GM21360 (cell line): ENCODE data around the gene HAGHL.
A peak's percentile ranks its signal among the peaks of the same experiment; 100 is the strongest.

Experiments
- ATAC-seq: cut with Tn5 transposase; IDR thresholded peaks from one replicate; pipeline ENCODE4 v1.9.1; 2021; ENCODE audit warnings: mild to moderate bottlenecking, moderate library complexity; ENCODE audit not compliant: unreplicated experiment

HAGHL gene

DNA sequence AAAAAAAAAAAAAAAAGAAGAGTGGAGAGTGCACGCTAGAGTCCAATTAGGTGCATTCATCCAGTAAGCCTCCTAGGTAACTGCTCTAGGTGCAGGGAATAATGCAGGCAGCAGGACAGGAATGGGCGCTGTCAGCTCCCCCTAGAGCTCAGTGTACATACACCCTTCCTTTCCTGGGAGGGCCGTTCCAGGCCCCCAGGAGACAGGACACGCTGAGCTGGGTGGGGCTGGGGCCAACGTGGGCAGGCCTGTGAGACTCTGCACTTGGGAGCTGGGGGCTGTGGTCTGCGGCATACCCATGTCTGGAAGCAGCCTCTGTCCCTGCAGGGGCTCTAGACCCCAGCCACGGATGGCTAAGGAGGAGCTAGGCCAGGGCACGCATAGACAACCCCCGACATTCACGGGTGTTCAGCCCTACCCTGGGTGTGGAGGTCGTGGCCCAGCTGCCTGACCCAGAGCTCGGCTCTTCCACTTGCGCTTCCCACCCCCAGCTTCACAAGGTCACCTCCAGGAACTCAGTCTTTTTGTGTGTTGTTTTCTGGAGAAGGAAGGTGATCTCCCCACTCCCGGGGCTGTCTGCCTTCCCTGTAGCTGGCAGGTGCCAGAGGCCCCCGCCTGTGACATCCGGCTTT lies 7.0 kb upstream of the HAGHL start:
- ATAC-seq, result no peak

DNA sequence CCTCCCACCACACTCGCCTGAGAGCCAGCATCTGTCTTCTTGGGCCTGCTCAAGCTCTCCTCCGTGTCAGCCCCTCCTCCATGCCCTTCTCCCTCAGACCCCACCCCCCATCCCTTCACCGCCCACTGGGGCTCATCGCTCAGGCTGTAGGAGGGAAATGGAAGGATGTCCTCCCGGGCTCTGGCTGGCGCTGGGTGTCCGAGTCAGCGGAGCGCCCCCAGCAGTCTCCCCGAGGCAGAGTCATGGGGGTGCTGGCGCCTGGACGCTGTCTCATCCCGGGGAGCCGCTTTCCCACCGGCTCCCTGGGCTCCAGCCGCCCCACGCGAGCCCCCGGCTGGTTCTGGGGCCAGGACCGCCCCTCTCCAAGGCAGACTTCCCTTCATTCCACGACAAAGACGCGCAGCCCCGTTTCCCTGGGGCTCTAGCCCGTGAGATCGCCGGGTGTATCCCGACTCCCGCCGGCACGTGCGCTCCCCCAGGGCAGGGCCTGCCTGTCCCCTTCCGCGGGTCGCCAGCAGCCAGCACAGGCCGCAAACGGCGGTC lies 6.4 kb upstream of the HAGHL start:
- ATAC-seq, result peak; percentile 23

DNA sequence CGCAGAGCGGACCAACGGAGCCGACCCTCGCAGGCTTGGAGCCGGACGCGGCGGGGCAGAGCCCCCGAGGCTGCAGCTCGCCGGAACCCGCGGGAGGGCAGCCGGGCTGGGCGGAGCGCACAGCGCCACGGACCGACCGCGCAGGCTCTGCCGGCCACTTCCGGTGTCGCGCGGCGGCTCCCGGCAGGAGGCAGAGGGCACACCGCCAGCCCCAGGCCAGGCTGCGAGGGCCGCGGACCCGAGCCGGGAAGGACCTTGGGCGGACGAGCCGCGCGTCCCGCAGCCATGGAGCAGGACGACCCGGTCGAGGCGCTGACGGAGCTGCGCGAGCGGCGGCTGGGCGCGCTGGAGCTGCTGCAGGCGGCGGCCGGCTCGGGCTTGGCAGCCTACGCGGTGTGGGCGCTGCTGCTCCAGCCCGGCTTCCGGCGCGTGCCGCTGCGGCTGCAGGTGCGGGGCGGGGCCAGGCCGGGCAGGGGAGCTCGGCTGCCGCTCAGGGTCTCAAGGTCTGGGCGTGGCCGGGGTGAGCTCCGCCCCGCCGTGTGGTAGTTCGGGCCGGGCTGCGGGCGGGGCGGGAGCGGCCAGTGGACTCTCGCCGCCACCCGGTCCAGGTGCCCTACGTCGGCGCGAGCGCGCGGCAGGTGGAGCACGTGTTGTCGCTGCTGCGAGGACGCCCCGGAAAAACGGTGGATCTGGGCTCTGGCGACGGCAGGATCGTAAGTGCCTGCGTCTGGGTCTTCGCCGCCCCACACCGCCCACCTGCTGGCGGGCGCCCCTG lies 5.7 kb upstream of the HAGHL start, which contains the start of gene ANTKMT:
TSS of gene ANTKMT (plus strand) at position 157 of the 775 bp plus-strand sequence. CDS start at position 286, 129 bp downstream.
- ATAC-seq, result peak; percentile 52

DNA sequence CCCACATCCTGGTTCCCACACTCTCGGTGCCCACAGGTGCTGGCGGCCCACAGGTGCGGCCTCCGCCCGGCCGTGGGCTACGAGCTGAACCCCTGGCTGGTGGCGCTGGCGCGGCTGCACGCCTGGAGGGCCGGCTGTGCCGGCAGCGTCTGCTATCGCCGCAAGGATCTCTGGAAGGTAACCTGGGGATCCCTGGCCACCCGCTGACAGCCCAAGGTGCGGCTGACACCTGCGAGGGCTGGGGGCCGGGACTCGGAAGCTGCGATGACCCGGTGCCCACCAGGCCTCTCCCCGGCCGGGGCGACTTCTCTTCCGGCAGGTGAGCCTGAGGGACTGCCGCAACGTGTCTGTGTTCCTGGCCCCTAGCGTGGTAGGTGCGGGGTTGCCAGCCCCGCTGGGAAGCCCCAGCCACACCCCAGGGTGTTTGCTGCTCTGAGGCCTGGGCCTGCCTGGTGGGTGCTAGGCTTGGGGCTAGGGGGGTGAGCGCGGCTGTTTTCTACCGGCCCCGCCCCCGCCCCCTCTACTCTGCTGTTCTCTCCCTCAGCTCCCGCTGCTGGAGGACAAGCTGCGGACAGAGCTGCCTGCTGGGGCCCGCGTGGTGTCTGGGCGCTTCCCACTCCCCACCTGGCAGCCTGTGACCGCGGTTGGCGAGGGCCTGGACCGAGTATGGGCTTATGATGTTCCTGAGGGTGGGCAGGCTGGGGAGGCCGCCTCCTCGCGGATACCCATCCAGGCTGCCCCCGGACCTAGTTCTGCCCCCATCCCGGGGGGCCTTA lies 5.0 kb upstream of the HAGHL start:
- no peak for ATAC-seq

DNA sequence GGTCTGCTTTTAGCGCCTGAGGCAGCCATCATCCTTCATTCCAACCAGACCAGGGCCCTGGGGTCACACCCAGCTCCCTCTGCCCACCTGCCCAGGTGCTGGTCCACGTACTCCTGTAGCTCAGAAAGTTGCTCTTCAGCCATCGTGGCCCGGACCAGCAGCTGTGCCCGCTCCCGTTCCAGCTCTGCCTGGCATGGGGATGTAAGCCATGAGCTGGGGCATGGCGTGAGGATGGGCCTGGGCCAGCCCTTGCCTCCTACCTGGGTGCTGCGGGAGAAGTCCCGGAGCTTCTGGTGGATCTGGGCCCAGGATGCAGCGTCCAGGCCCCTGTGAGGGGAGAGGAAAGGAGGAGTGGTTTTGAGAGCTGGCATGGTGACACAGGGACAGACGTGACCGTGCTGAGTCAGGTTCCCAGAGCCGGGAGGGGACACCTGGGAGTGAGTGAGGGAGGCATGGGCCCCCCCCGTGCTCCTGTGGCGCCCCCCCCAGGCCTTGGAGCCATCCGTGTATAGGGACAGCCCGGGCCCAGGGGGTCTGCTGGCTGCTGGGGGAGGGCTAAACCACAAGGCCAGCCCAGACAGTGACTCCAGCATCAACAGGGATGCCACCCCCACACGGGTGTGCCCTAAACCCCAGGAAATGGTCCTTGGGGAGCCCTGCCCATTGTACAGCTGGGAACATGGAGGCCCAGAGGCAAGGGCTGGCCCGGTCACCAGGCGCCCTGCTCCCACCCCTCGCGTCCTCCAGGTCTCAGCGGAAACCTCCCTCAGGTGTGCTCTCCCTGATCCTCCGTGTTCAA lies 3.9 kb upstream of the HAGHL start:
- ATAC-seq, result no peak

DNA sequence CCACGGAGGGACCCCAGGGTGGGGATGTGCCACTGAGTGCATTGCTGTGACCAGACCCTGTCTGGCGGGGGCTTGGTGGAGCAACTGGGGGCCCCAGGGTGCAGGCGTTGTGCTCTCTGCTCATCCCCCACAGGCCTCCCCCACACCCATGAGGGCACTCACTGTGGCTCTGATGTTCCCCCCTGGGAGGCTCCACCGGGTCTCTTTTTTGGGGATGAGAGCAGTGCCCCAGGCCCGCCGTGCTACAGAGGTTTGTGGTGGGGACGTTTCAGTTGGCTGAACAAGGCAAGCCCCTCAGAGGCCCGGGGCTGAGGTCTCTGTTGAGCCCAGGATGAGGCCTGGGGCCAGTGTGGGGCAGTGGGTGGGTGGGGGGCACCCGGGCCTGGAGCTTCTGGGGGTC lies 3.2 kb upstream of the HAGHL start:
- ATAC-seq, result no peak

DNA sequence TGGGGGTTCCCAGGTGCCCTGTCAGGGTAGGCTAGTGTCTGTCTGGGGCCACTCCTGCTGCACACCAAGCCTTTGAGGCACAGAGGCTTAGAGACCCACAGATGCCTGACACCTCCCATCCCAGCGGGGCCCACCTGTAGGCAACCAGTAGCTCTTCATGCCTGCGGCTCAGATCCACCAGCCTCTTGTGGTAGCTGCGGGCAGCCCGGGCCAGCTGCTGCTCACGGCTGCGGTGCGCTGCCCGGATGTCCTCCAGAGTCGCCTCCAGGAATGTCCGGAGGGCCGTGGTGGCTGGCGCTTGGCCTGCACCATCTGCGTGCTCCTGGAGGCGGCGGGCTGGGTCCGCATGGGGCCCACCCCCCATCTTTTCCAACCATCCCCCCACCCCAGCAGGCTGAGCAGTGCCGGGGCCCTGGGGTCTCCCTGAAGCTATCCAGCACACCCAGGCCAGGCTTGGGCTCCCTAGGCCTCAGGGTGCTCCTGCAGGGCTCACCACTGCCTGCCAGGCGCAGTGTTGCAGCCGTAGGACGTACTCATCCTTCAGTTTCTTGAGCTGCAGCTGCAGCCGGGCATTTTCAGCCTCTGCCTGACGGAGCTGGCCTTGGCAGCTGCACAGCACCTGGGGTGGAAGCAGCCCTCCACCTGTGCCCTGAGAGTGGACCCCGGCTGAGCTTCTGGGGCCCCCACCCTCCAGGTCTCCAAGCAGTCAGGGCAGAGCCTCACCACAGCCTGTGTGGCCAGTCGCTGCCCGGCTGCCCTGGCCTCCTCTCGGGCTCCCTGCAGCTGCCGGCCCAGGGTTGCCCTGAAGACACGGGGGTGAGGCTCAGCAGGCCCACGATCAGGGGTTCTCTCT lies 2.5 kb upstream of the HAGHL start:
- ATAC-seq, result no peak

DNA sequence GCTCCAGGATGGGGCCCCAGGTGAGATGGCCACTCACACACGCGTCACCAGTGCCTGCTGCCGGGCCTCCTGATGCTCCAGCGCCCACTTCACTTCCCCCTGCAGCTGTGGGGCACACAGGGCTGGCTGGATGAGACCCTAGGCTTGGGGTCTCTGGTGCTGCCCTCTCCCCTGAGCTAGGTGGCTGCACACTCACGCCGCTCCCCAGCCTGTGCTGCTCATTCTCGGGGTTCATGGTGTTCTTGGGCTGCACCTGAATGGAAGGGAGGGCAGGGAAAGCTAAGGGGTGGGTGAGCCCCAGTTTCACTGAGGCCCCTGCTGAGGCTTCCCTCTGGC lies 1.9 kb upstream of the HAGHL start:
- no peak for ATAC-seq

DNA sequence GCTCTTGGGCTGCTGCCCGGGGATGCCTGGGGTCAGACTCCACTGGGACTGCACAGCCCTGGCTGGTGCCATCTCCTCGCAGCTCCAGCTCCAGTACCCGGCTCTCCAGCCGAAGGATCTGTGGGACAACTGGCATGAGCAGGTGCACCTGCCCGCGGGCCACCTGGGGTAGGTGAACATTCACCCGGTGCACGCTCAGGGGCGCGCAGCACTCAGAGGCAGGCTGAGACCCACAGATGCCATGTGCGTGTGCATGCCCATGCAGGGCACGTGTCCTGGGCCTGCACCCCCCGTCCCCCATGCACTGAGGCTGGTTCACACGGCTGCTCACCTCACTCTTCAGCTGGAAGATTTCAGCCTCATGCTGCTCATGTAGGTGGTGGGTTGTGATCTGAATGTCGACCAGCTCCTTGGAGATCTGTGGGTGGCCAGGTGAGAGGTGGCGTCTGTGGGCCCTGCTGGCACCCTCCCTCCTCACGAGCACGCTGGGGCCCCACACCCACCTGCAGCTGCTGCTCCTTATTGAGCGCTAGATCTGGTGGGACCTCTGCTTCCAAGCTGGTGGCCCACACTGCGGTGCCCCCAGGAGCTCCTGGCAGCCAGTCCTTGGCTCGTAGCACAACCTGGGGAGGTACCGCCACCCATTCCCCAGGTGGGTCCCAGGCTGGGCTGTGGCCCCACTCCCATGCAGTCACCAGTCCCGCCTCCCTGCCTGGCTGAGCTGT lies 1.3 kb upstream of the HAGHL start:
- no peak for ATAC-seq

DNA sequence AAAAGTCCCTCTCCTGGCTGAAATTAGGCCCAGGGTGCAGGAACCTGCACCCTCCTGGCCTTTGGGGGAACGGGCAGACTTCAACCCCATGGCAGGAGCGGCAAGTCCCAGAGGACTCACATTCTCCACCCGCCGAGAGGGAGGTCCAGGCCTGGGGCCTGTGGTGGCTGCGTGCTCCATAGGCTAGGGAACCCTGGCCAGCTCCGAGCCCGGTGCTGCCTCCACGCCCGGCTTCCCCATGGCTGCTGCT lies 793 bp upstream of the HAGHL start:
- no peak for ATAC-seq

DNA sequence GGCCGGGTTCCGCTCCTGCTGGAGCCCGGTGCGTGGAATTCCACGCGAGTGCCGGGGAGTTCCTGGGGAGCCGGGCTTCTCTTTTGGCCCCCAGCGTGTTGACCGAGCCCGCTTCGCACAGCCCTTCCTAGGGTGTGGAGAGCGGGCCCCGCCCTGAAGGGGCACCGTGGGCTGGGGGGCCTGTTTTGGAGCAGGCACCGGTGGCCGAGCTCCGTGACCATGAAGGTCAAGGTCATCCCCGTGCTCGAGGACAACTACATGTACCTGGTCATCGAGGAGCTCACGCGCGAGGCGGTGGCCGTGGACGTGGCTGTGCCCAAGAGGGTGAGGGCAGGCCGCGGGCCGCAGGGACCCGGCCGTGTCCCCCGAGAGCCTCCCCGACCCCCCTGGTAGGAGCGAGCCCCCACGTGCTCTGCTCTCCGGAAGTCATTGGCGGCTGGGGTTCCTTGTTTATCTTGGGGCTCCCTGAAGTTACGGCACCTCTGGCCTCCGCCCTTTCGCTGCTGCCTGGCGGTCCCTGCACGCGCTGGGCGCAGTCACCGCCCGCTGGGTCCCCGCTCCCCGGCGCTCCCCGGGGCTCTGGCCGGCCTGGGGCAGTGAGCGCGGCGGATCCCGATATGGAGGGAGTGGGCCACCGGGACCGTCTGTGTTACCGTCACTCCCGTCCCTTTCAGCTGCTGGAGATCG lies 528 bp downstream of the HAGHL start:
- ATAC-seq, result no peak

DNA sequence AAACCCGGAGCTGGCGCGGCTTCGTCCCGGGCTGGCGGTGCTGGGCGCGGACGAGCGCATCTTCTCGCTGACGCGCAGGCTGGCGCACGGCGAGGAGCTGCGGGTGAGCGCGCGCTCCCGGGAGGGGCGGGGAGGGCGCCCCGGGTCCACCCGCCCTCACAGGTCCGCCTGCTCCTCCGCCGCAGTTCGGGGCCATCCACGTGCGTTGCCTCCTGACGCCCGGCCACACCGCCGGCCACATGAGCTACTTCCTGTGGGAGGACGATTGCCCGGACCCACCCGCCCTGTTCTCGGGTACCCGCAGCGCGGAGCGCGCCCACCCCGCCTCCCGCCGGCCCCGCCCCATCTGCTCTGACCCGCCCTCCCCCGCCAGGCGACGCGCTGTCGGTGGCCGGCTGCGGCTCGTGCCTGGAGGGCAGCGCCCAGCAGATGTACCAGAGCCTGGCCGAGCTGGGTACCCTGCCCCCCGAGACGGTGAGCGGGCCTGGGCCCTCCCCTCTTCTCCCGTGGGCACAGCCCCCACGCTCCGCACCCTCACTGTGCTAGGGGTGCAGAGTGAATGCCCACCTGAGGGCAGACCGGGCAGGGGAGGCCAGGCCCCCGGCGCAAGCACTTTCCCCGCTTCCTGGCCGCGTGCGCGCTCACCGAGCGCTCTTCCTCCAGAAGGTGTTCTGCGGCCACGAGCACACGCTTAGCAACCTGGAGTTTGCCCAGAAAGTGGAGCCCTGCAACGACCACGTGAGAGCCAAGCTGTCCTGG lies 1.4 kb downstream of the HAGHL start:
- no peak for ATAC-seq

DNA sequence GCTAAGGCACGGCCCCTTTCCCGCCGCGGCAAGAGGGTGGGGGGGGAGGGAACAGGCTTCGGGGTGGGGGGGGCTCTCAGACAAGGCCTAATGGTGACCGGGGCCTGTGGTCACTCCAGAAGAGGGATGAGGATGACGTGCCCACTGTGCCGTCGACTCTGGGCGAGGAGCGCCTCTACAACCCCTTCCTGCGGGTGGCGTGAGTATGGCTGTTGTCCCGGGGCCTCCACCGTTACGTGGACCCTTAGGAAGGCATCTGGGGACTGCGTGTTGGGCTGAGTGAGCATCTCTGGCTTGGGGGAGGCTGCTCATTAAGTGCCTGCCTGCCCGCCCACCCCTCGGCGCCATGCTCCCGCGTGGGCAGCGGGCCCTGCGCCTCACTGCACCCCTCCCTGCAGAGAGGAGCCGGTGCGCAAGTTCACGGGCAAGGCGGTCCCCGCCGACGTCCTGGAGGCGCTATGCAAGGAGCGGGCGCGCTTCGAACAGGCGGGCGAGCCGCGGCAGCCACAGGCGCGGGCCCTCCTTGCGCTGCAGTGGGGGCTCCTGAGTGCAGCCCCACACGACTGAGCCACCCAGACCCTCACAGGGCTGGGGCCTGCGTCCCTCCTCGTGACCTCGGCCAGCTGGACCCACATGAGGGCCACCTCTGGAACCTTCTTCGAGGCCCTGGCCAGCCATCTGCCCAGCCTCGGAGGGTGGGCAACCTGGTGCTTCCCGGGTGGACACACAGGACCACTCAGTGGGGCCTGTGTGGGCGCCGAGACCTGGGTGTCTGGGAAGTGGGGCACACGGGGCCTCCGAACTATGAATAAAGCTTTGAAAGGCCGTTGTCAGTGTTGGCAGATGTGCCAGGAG lies 2.2 kb downstream of the HAGHL start:
- no peak for ATAC-seq

DNA sequence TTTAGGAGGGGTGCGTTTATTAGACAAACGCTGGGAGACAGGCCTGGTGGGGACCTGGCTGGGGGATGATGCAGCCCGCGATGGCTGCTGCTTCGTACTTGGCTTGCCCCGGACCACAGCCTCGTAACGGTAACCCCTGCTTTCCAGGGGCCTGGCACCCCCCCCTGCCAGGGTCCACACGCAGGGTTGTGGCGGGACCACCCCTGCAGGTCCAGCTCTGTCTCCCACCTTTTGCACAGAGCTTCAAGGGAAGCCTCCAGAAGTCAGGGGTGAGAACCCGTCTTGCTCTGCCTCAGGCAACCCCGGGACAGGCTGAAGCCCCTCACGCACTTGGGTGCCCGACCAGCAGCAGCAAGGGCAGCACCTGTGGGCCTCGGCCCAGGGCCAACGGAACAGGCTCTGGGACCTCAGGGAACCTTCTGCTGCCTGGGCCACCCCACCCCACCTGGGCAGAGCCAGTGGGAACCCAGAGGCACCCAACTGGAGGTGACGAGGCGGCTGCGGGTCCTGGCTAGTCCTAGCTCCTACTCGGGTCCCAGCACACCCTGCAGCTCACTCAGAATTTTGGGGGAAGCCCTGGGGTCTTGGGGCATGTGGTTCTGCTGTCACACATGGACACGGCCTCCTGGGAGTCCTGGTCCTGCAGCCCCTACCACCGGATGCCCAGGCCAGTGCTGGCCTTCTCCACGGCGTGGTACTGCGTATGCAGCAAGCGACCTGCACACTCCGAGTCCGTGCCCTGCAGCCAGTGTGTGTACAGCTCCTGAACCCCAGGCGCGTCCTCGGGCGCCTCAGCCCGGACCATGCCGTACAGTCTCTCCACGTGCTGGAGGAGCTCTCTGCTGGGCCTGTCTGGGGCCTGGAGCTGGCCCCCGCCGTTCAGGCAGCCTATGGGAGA lies 3.1 kb downstream of the HAGHL start:
- ATAC-seq, result no peak

DNA sequence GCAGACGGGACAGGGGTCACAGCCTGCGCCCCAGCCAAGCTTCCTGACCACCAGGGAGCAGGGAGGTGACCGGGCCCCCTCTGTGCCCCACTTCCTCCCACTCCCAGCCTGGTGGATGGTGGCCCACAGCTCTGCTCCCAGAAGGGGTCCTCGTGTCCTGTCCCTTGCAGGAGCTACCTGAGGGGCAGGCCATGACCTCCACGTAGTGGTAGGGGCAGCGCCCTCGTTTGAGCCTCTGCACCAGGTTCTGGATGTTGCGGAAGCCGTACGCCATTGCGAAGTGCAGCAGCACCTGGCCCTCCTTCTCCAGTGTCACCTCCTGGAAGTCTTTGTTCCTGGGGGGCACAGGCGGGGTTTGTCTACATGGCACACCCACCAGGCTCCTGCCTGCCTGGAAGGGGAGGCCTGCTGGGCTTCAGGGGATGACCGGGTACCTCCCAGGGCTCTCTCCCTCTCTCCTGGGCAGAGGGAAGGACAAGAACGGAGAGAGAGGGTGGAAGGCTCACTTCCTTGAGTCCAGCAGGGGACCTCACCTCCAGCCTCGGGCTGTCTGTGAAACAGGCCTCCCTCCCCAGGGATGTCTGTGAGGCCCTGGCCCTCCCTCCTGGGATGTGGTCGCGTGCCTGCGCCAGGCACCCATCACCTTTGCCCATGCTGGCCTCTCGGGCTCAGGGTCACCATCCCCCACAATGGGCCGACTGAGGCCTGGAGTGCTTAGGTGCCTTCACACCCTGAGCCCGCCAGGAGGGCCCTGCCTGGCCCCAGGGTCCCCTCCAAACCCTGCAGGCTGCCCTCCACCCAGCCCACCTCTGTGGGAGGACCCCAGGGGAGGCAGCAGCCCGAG lies 4.0 kb downstream of the HAGHL start:
- ATAC-seq, result no peak
